Smooth muscle cell (in vitro differentiated cells): ENCODE data around the gene CABP7. TPM values are rescaled to one million over a fixed set of nuclear protein-coding genes. Genes with fewer than 3 reads are reported as not detected.

Experiments used
- DNase-seq: peaks from one replicate; lab custom pipeline; 2025; ENCODE audit not compliant: unreplicated experiment; lab: John Stamatoyannopoulos, UW
- H2AFZ ChIP-seq: fragments of 200-600 bp; sonication (generic); 2 replicates; pipeline ENCODE4 v1.6.0; 2016; ENCODE audit warnings: antibody characterized with exemption, low read depth, mild to moderate bottlenecking
- H3F3A ChIP-seq: fragments of 200-600 bp; sonication (generic); 2 replicates; pipeline ENCODE4 v1.6.0; 2017; ENCODE audit warnings: antibody characterized with exemption, low read depth
- H3K27ac ChIP-seq: fragments of 200-600 bp; sonication (generic); 2 replicates; pipeline ENCODE4 v1.5.1; 2016; ENCODE audit warnings: low read depth, mild to moderate bottlenecking
- H3K27me3 ChIP-seq: fragments of 200-600 bp; sonication (generic); 2 replicates; pipeline ENCODE4 v1.6.1; 2016; ENCODE audit warnings: low read depth, mild to moderate bottlenecking
- H3K36me3 ChIP-seq: fragments of 200-600 bp; sonication (generic); 2 replicates; pipeline ENCODE4 v1.5.1; 2016; ENCODE audit warnings: low read depth
- H3K4me1 ChIP-seq: fragments of 200-600 bp; sonication (generic); 2 replicates; pipeline ENCODE4 v1.5.1; 2016; ENCODE audit warnings: low read depth
- H3K4me2 ChIP-seq: fragments of 200-600 bp; sonication (generic); 2 replicates; pipeline ENCODE4 v1.6.0; 2016; ENCODE audit warnings: mild to moderate bottlenecking
- H3K4me3 ChIP-seq: fragments of 200-600 bp; sonication (generic); 2 replicates; pipeline ENCODE4 v1.5.1; 2016; ENCODE audit warnings: mild to moderate bottlenecking
- H3K79me2 ChIP-seq: fragments of 200-600 bp; sonication (generic); 2 replicates; pipeline ENCODE4 v1.6.0; 2016; ENCODE audit warnings: low read depth, mild to moderate bottlenecking
- H3K9ac ChIP-seq: fragments of 200-600 bp; sonication (generic); 2 replicates; pipeline ENCODE4 v1.6.0; 2016; ENCODE audit warnings: low read depth
- H3K9me3 ChIP-seq: fragments of 200-600 bp; sonication (generic); replicated peaks from 2 replicates; pipeline ENCODE4 v1.5.1; 2016; ENCODE audit warnings: low read depth
- H4K20me1 ChIP-seq: fragments of 200-600 bp; sonication (generic); 2 replicates; pipeline ENCODE4 v1.6.0; 2016; ENCODE audit warnings: low read depth
- CTCF ChIP-seq: fragments of 200-600 bp; sonication (generic); IDR thresholded peaks from 2 replicates; pipeline ENCODE4 v1.5.1; 2017; ENCODE audit warnings: borderline replicate concordance, mild to moderate bottlenecking, antibody characterized with exemption; ENCODE audit not compliant: insufficient read depth, poor library complexity, severe bottlenecking
- WGBS: methylation state at CpG from one replicate; pipeline ENCODE4 v1.1.7; 2016; ENCODE audit warnings: low lambda C conversion rate; 5-methylcytosine and 5-hydroxymethylcytosine counted together
- polyA plus RNA-seq: library from polyadenylated mRNA; unstranded; fragments of >200 nt; fragmentation: Nextera tagmentation; extraction: Ambion mirVana; gene quantifications from 2 replicates; pipeline ENCODE4 v1.2.1, GENCODE V29; 2016
- total RNA-seq: library from RNA; depleted of rRNA; stranded (reverse); fragments of >200 nt; gene quantifications from 2 replicates; pipeline ENCODE4 v1.2.3, GENCODE V29; 2014

CABP7 gene
- total and polyA plus RNA-seq, 2 experiments from 2014 or later, result not detected

- Histone ChIP-seq H3K36me3 (no peaks in the 10 kb centered on the region), H3K79me2 (no peaks in the 10 kb centered on the region), H3K9ac (no peak overlapping the region), H2AFZ (no peak overlapping the region), H3K4me3 (no peak overlapping the region), H3K4me1 (no peaks in the 10 kb centered on the region), H4K20me1 (no peaks in the 10 kb centered on the region), H3K9me3 (no peaks in the 10 kb centered on the region), H3F3A (no peaks in the 10 kb centered on the region), H3K4me2 (no peak overlapping the region), H3K27me3 (no peaks in the 10 kb centered on the region), H3K27ac (no peak overlapping the region)
- WGBS, result 87% methylated on average over 8 of the region's 8 CpGs
- no peak for DNase-seq
- TF ChIP-seq CTCF, result no peak
These were observed 14.6 kb downstream of the CABP7 start for GRCh38 chr22:29734406-29734805.

- WGBS, result 77% methylated on average over 9 of the region's 9 CpGs
- no peak for DNase-seq
- H3K36me3 ChIP-seq, result no peaks in the 10 kb centered on the region
These were observed 15.0 kb downstream of the CABP7 start for GRCh38 chr22:29734838-29735237.

DNA sequence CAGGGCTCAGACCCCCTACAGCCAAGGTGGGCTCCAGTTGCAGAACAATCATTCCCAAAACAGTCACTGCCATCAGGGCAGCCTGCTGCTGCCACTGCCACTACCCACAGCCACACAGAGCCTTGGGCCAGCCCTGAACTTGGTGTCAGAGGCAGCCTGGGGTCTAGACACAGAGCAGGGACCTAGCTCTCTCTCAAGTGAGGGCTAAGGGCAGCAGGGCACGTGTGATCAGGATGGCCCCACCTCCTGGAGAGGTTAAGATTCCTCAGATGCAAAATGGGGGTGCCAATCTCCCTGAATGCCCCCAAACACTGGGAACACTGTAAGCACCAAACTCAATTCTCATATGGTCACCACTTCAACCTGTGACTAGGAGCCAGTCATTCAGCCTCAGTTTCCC lies 15.6 kb downstream of the CABP7 start:
- Histone ChIP-seq H2AFZ (no peak overlapping the region), H3K9me3 (no peaks in the 10 kb centered on the region), H3K9ac (no peak overlapping the region), H3K4me1 (no peaks in the 10 kb centered on the region), H3K36me3 (no peaks in the 10 kb centered on the region), H3K27ac (no peak overlapping the region), H3K4me3 (no peak overlapping the region), H3F3A (no peaks in the 10 kb centered on the region), H3K79me2 (no peaks in the 10 kb centered on the region), H4K20me1 (no peaks in the 10 kb centered on the region), H3K27me3 (no peaks in the 10 kb centered on the region), H3K4me2 (no peak overlapping the region)
- TF ChIP-seq CTCF, result no peak
- no peak for DNase-seq
- 65% methylated on average over 1 of the region's 1 CpG for WGBS

More at GRCh38 chr22:29734838-29735237, 15.0 kb downstream of the CABP7 start:
- no peaks in the 10 kb centered on the region for H3F3A ChIP-seq
- no peaks in the 10 kb centered on the region for H3K4me1 ChIP-seq
- H3K9me3 ChIP-seq, result no peaks in the 10 kb centered on the region
- H3K27me3 ChIP-seq, result no peaks in the 10 kb centered on the region
- no peak overlapping the region for H3K9ac ChIP-seq
- H3K27ac ChIP-seq, result no peak overlapping the region
- H3K4me3 ChIP-seq, result no peak overlapping the region
- TF ChIP-seq CTCF, result no peak
- no peak overlapping the region for H3K4me2 ChIP-seq
- no peaks in the 10 kb centered on the region for H3K79me2 ChIP-seq
- H4K20me1 ChIP-seq, result no peaks in the 10 kb centered on the region
- H2AFZ ChIP-seq, result no peak overlapping the region
